Embryonic facial prominence (tissue), 1 donor: ENCODE data around the gene MED31.
"Not testable (repeated sequence)": the region's sequence is repeated elsewhere in the genome, so short reads cannot be mapped to it uniquely, and the experiment has no call there.

Source experiments
- DNase-seq: peaks from one replicate; pipeline ENCODE4 v3.0.0-alpha.2; 2016; ENCODE audit errors: extremely low spot score

Gene MED31

GRCh38 chr17:6626616-6627015, 24.8 kb downstream of the MED31 start:
- DNase-seq = no peak

- no peak for DNase-seq
These were observed 27.5 kb downstream of the MED31 start for GRCh38 chr17:6623941-6624340.

GRCh38 chr17:6611231-6611630, 40.2 kb downstream of the MED31 start:
- DNase-seq = no peak

GRCh38 chr17:6610011-6610410, 41.4 kb downstream of the MED31 start:
- no peak for DNase-seq

GRCh38 chr17:6608321-6608720, 43.1 kb downstream of the MED31 start:
- no peak for DNase-seq

- no peak for DNase-seq
These were observed 46.3 kb downstream of the MED31 start for GRCh38 chr17:6605142-6605541.

GRCh38 chr17:6603744-6604325, 47.6 kb downstream of the MED31 start:
- DNase-seq = no peak

GRCh38 chr17:6602141-6602540, 49.3 kb downstream of the MED31 start:
- no peak for DNase-seq

GRCh38 chr17:6599364-6599763, 52.0 kb downstream of the MED31 start:
- no peak for DNase-seq

GRCh38 chr17:6597727-6598126, 53.7 kb downstream of the MED31 start:
- DNase-seq = no peak

- no peak for DNase-seq
These were observed 54.5 kb downstream of the MED31 start for GRCh38 chr17:6596941-6597340.

- no peak for DNase-seq
These were observed 54.9 kb downstream of the MED31 start for GRCh38 chr17:6596511-6596910.

- no peak for DNase-seq
These were observed 55.3 kb downstream of the MED31 start for GRCh38 chr17:6596081-6596480.

GRCh38 chr17:6593371-6593770, 58.0 kb downstream of the MED31 start:
- not testable (repeated sequence) for DNase-seq
